DMS114 treated with DMSO at 0.1 percent for 48 hours (cell line): ENCODE results near the gene LRP8.

Experiments
- DNase-seq: peaks from one replicate; lab custom pipeline; 2025; ENCODE audit not compliant: unreplicated experiment; lab: John Stamatoyannopoulos, UW

The LRP8 gene

DNA sequence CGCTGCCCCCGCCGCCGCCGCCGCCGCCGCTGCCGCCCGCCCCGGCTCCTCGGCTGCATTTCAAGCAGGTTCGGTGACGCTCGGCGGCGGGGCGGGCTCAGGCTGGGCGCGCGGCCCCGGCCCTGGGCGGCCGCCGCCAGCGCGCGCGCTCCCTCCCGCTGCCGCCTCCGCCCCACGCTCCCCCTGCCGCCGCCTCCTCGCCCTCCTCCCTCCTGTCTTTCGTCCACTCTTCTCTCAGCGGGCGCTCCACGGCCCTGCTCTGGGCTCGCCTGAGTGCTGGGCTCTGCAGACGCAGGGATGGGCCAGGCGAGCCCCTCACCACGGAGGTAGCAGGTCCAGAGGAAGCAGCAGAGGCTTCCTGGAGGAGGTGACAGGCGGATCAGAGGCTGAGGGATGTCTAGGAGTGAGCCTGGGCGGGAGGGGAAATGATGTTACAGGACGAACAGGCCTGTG is at the start of gene LRP8:
Gene LRP8, minus strand, starts transcription at position 62 of the 453 bp plus-strand sequence. CDS start 158 bp downstream, outside the sequence.
- peak; percentile 47 for DNase-seq

DNA sequence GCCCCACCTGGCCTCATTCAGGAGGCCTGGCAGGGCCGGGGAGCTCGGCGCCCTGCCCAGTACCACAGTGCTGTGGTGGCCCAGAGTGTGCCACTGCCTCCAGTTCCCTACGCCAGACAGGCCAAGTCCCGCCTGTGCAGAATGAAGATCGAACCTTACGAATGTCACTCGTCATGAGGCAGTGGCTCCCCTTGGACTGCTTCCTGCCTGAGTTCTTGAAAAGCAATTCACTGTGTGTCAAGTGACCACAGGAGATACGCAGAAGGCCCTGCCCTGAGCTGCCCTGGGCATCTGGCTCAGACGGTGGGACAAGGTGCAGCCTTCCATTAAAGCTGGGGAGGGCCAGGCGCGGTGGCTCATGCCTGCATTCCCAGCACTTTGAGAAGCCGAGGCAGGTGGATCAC is 49.6 kb upstream of the LRP8 start:
- no peak for DNase-seq

DNA sequence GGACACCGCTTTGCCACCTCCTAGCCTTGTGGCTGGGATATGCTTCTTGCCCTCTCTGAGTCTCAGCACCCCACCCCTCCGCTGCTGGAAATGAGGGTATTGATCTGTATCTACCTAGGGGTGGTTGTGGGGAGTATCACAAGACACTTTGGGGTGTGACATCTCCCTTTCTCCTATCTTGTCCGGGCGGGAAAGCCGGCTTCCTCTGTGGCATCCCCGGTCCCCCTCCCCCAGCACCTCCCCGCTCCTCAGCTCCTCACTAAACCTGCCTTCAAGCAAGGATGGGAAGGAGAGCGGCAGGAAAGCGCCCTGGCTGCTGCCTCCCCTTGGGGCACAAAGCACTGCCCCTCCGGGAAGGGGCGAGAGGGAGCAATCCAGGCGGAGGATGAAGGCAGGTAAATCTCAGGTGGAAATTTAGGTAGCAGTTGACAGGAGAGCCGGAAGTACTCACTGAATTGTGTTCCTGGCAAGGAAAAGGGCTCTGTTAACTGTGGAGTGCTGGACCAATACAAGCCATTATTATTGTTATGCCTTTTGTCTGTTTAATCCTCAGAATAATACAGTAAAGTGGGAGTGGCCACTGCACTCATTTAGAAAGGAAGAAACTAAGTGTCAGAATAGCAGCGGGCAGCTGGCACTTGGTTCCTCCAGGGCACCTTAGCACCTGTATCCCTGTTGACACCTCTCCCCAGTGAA is 49.0 kb upstream of the LRP8 start:
- no peak for DNase-seq

- no peak for DNase-seq
Measured at GRCh38 chr1:53376041-53376461, 48.2 kb upstream of the LRP8 start.

DNA sequence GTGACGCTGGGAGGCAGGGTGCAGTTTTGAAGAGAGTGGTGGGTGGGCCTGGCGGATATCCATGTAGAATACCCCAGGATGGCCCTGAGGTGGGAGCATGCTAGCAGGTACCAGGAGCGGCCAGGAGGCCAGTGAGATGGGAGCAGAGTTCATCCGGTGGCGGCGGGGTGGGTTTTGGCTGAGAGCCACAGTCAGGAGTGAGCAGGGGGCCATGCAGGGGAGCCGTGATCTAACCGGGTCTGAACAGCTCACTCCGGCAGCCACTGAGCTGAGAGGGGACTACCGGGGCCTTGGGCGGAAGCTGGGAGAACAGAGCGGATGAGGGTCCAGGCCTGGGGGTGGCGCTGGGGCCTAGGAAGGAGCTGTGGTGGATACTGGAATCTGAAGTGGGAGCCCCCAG is 47.6 kb upstream of the LRP8 start:
- no peak for DNase-seq

DNA sequence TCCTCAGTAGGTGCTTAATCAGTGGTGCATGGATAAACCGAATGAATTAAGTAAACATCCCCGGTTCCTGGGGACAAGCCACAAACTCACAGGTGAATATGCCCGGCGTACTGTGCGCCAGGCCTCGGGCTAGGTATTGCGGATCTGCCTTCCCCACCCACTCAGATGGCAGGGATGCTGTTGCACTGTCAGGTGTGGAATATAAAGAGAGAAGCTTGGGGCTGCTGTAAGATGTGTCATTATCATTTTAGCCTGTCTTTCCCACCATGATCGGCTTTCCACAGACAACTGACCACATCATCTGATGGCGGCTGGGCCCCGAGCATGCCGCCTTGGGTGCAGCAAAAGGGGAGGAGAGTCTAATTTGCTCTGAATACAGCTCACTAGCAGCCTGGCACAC is 45.4 kb upstream of the LRP8 start:
- DNase-seq, result no peak

DNA sequence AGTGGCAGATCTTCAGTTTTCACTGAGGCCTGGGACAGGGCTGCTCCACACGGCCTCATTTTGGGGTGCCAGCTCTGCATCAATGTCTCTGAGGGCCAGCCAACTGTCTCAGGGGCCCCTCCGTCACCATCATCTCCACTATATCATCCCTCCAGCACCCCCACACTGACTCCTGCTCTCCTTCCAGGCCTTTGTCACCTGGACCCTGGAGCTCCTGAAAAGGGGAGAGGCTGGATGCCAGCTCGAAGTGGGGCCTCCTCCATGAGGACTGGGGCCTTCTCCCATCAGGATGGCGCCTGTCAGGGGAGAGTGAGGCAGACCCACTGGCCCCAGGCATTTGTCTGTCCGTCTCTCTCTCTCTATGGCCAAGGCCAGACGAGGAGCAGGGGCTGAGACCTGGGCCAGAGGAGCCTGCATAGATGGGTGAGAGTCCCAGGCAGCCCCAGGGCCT is 44.7 kb upstream of the LRP8 start:
- no peak for DNase-seq

- DNase-seq, result no peak
Measured at GRCh38 chr1:53371851-53372250, 44.0 kb upstream of the LRP8 start.

DNA sequence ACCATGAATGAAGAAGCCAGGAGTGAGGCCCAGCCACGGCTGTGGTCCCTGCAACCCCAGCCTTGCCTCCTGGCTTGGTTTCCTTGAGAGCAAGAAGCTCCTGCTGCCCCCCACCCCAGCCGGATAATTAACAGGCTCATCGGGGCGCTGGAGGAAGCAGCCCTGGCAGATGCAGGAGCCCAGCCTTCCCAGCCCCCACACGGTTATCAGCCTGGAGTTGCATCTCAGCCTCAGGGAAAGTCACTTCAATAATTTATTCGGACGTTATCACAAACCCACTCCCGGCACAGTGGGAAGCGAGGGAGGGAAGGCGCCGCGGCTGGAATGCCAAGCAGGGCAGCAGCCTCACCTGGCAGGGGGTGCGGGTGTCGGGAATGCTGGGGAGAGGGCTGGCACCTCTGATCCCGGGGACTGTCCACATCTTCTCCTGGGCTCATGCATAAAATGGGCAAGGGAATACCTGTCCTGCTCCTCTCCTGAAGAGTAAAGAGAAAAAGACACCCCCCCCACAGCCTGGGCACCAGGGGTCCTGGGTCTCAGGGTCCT is 43.3 kb upstream of the LRP8 start:
- no peak for DNase-seq

GRCh38 chr1:53370369-53370961 is 42.6 kb upstream of the LRP8 start:
- DNase-seq, result no peak

GRCh38 chr1:53369761-53370160 is 41.9 kb upstream of the LRP8 start:
- no peak for DNase-seq

GRCh38 chr1:53369034-53369750 is 41.3 kb upstream of the LRP8 start:
- no peak for DNase-seq

DNA sequence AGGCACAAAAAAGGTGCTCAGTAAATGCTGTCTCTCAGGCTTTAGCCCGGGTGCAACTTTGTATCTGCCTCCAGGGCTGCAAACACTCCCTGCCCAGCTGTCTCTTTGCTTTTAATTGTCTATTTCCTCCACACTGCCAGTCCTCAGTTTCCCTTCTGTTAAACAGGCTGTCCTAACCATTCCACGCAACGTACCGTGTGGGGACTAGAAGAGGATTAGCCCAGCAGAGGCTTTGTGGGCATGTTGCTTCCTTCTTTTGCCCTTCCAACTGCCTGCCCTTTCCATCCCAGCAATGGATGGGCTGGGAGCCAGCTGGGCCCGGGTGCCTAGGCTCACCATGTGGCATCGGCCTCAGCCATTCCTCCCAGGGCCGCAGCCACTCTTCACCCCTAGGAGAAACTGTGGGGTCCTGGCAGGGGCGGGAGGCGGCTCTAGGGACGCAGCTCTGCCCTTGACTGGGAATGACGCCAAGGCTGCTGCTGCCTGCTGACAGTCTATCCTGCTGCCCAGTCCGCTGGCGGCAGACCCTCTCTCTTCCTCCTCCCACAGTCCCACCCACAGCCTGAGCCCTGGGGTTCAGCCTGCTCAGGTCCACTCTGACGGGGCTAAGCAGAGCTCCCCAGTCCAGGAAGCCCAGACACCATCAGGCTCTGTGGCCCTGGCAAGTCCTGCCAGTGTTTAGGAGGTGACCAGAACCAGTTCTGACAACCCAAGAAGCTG is 40.6 kb upstream of the LRP8 start:
- no peak for DNase-seq

- DNase-seq, result no peak
Measured at GRCh38 chr1:53367503-53368313, 39.8 kb upstream of the LRP8 start.

- no peak for DNase-seq
Measured at GRCh38 chr1:53366901-53367502, 39.1 kb upstream of the LRP8 start.

GRCh38 chr1:53365437-53366063 is 37.7 kb upstream of the LRP8 start:
- DNase-seq, result no peak

- DNase-seq, result no peak
Measured at GRCh38 chr1:53362851-53363642, 35.2 kb upstream of the LRP8 start.

- no peak for DNase-seq
Measured at GRCh38 chr1:53362270-53362669, 34.4 kb upstream of the LRP8 start.

- no peak for DNase-seq
Measured at GRCh38 chr1:53361541-53361961, 33.7 kb upstream of the LRP8 start.
